ES-I3 (cell line): ENCODE data around the gene AK4.
"Not testable (repeated sequence)": the region's sequence is repeated elsewhere in the genome, so short reads cannot be mapped to it uniquely, and the experiment has no call there.

ENCODE experiments used
- H3K36me3 ChIP-seq: 2 replicates; pipeline ENCODE4 v1.6.1; 2013; ENCODE audit warnings: mild to moderate bottlenecking, low read length, control low read depth, moderate library complexity; ENCODE audit not compliant: insufficient read depth
- H3K4me1 ChIP-seq: 2 replicates; pipeline ENCODE4 v1.6.1; 2013; ENCODE audit warnings: mild to moderate bottlenecking, control low read depth, low read length; ENCODE audit not compliant: insufficient read depth
- H3K9ac ChIP-seq: 2 replicates; pipeline ENCODE4 v1.6.1; 2013; ENCODE audit warnings: low read depth, mild to moderate bottlenecking, low read length, moderate library complexity
- H3K9me3 ChIP-seq: 2 replicates; pipeline ENCODE4 v1.6.1; 2013; ENCODE audit warnings: mild to moderate bottlenecking, low read length, moderate library complexity; ENCODE audit not compliant: control insufficient read depth, insufficient read depth

The AK4 gene

GRCh38 chr1:65143112-65143658 lies 4.8 kb upstream of the AK4 start:
- not testable (repeated sequence) for H3K9ac ChIP-seq, H3K4me1 ChIP-seq, H3K36me3 ChIP-seq, H3K9me3 ChIP-seq

GRCh38 chr1:65146908-65147423 lies 1.0 kb upstream of the AK4 start:
- H3K36me3 ChIP-seq, result no peaks in the 10 kb centered on the region
- H3K4me1 ChIP-seq, result peaks cover 11% of the 10 kb centered on the region
- H3K9me3 ChIP-seq, result no peaks in the 10 kb centered on the region
- peak overlapping the region; percentile 60 for H3K9ac ChIP-seq

- H3K9ac ChIP-seq, result peak overlapping the region; percentile 60
- no peaks in the 10 kb centered on the region; the same call in 1 of the 2 replicates for H3K36me3 ChIP-seq
- H3K9me3 ChIP-seq, result no peaks in the 10 kb centered on the region
- peaks cover 8% of the 10 kb centered on the region for H3K4me1 ChIP-seq
Observed at GRCh38 chr1:65147424-65148177, 402 bp upstream of the AK4 start.

GRCh38 chr1:65148548-65149350 lies 746 bp downstream of the AK4 start:
- peak overlapping the region; percentile 60 for H3K9ac ChIP-seq
- no peaks in the 10 kb centered on the region; the same call in 1 of the 2 replicates for H3K36me3 ChIP-seq
- peaks cover 19% of the 10 kb centered on the region for H3K4me1 ChIP-seq
- H3K9me3 ChIP-seq, result no peaks in the 10 kb centered on the region

- no peaks in the 10 kb centered on the region for H3K9me3 ChIP-seq
- peak overlapping the region; percentile 60 for H3K9ac ChIP-seq
- H3K4me1 ChIP-seq, result peaks cover 27% of the 10 kb centered on the region
- no peaks in the 10 kb centered on the region; the same call in 1 of the 2 replicates for H3K36me3 ChIP-seq
Observed at GRCh38 chr1:65149351-65150107, 1.5 kb downstream of the AK4 start.

GRCh38 chr1:65150108-65150463 lies 2.1 kb downstream of the AK4 start:
- Histone ChIP-seq H3K4me1 (peaks cover 27% of the 10 kb centered on the region), H3K36me3 (no peaks in the 10 kb centered on the region; the same call in 1 of the 2 replicates), H3K9me3 (no peaks in the 10 kb centered on the region), H3K9ac (peak overlapping the region; percentile 60)

GRCh38 chr1:65150583-65151263 lies 2.7 kb downstream of the AK4 start:
- no peaks in the 10 kb centered on the region for H3K9me3 ChIP-seq
- peaks cover 27% of the 10 kb centered on the region for H3K4me1 ChIP-seq
- no peaks in the 10 kb centered on the region; the same call in 1 of the 2 replicates for H3K36me3 ChIP-seq
- H3K9ac ChIP-seq, result peak overlapping the region; percentile 60; the same call in 1 of the 2 replicates

GRCh38 chr1:65151641-65152040 lies 3.6 kb downstream of the AK4 start:
- no peaks in the 10 kb centered on the region; the same call in 1 of the 2 replicates for H3K36me3 ChIP-seq
- H3K4me1 ChIP-seq, result peaks cover 27% of the 10 kb centered on the region
- no peaks in the 10 kb centered on the region for H3K9me3 ChIP-seq
- H3K9ac ChIP-seq, result no peak overlapping the region

GRCh38 chr1:65153635-65154034 lies 5.6 kb downstream of the AK4 start:
- Histone ChIP-seq H3K4me1 (peaks cover 27% of the 10 kb centered on the region), H3K9me3 (no peaks in the 10 kb centered on the region), H3K9ac (no peak overlapping the region), H3K36me3 (no peaks in the 10 kb centered on the region; the same call in 1 of the 2 replicates)

GRCh38 chr1:65156910-65157545 lies 9.0 kb downstream of the AK4 start:
- H3K9ac ChIP-seq, result no peak overlapping the region
- H3K36me3 ChIP-seq, result no peaks in the 10 kb centered on the region; the same call in 1 of the 2 replicates
- peaks cover 23% of the 10 kb centered on the region for H3K4me1 ChIP-seq
- no peaks in the 10 kb centered on the region for H3K9me3 ChIP-seq

- Histone ChIP-seq H3K9me3 (no peaks in the 10 kb centered on the region), H3K9ac (no peak overlapping the region), H3K4me1 (peaks cover 23% of the 10 kb centered on the region), H3K36me3 (no peaks in the 10 kb centered on the region; the same call in 1 of the 2 replicates)
Observed at GRCh38 chr1:65157546-65157941, 9.5 kb downstream of the AK4 start.

GRCh38 chr1:65159291-65159688 lies 11.3 kb downstream of the AK4 start:
- H3K9me3 ChIP-seq, H3K36me3 ChIP-seq, H3K9ac ChIP-seq: not testable (repeated sequence)
- H3K4me1 ChIP-seq, result peaks cover 19% of the 10 kb centered on the region

- no peak overlapping the region for H3K9ac ChIP-seq
- H3K4me1 ChIP-seq, result peaks cover 23% of the 10 kb centered on the region
- H3K36me3 ChIP-seq, result no peaks in the 10 kb centered on the region
- no peaks in the 10 kb centered on the region for H3K9me3 ChIP-seq
Observed at GRCh38 chr1:65159801-65160523, 12.0 kb downstream of the AK4 start.
